HG03064 (cell line): Measurements from ENCODE around the gene SNX27.
"Not testable (repeated sequence)": the region's sequence is repeated elsewhere in the genome, so short reads cannot be mapped to it uniquely, and the experiment has no call there.

ENCODE experiments used
- ATAC-seq: cut with Tn5 transposase; IDR thresholded peaks from one replicate; pipeline ENCODE4 v1.9.1; 2021; ENCODE audit warnings: low read depth; ENCODE audit not compliant: unreplicated experiment

Gene SNX27

GRCh38 chr1:151596166-151596953, 15.5 kb upstream of the SNX27 start:
- no peak for ATAC-seq

- ATAC-seq = not testable (repeated sequence)
Observed at GRCh38 chr1:151602550-151602949, 9.3 kb upstream of the SNX27 start.

- no peak for ATAC-seq
Observed at GRCh38 chr1:151604291-151604690, 7.6 kb upstream of the SNX27 start.

GRCh38 chr1:151606384-151606783, 5.5 kb upstream of the SNX27 start:
- no peak for ATAC-seq

GRCh38 chr1:151606857-151607256, 5.0 kb upstream of the SNX27 start:
- ATAC-seq = no peak

- no peak for ATAC-seq
Observed at GRCh38 chr1:151610142-151610541, 1.7 kb upstream of the SNX27 start.

GRCh38 chr1:151611288-151611790, 511 bp upstream of the SNX27 start:
- no peak for ATAC-seq

- peak; percentile 12 for ATAC-seq
Observed at GRCh38 chr1:151612501-151613281, 841 bp downstream of the SNX27 start.

GRCh38 chr1:151613282-151613780, 1.5 kb downstream of the SNX27 start:
- no peak for ATAC-seq

- no peak for ATAC-seq
Observed at GRCh38 chr1:151615711-151616504, 4.1 kb downstream of the SNX27 start.

- no peak for ATAC-seq
Observed at GRCh38 chr1:151616505-151616849, 4.6 kb downstream of the SNX27 start.

- ATAC-seq = no peak
Observed at GRCh38 chr1:151618003-151618402, 6.2 kb downstream of the SNX27 start.

- no peak for ATAC-seq
Observed at GRCh38 chr1:151618470-151618869, 6.6 kb downstream of the SNX27 start.

GRCh38 chr1:151618996-151619395, 7.1 kb downstream of the SNX27 start:
- ATAC-seq = not testable (repeated sequence)

GRCh38 chr1:151619489-151620093, 7.7 kb downstream of the SNX27 start:
- no peak for ATAC-seq

- ATAC-seq = no peak
Observed at GRCh38 chr1:151620286-151620685, 8.4 kb downstream of the SNX27 start.

GRCh38 chr1:151621351-151621750, 9.5 kb downstream of the SNX27 start:
- no peak for ATAC-seq

GRCh38 chr1:151624783-151625182, 12.9 kb downstream of the SNX27 start:
- ATAC-seq = no peak

- ATAC-seq = no peak
Observed at GRCh38 chr1:151626740-151627334, 15.0 kb downstream of the SNX27 start.

- ATAC-seq = no peak
Observed at GRCh38 chr1:151629278-151629677, 17.4 kb downstream of the SNX27 start.
